CMK (cell line): ENCODE data around the gene TICAM1.
"Not testable (repeated sequence)": the region's sequence is repeated elsewhere in the genome, so short reads cannot be mapped to it uniquely, and the experiment has no call there.

Experiments
- DNase-seq: peaks from one replicate; pipeline ENCODE4 v3.0.0-alpha.2; 2010; ENCODE audit warnings: low read depth

TICAM1 gene

DNA sequence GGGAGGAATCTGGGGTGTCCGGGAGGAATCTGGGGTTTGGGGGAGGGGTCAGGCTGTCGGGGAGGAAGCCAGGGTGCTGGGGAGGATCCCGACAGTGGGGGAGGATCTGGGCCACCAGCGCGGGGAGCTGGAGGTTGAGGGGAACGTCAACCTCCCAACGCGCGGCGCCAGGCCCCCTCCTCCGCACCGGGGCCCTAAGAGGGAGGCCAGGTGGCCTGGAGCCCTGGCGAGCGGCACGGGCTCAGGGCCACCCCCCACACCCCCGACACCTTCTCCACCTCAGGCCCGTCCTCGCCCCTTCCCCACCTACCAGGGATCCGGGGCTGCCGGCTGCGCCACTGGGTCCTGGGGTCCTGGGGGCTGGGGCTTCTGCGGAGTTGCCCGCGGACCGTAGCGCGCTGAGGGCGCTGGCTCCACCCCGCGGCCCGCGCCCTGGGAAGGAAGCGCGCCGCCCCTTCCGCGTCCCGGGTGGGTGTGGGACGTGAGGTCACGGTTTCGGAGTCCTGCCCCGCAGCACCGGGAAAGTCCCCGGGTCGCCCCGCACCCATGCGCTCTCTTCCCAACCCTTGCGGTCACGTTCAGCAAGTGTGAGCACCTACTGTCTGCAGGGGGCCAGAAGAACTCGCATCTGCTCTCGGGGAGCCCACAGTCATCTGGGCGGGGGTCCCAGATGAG lies at the start of gene TICAM1:
Gene TICAM1 (minus strand): TSS at position 409 of the 675 bp plus-strand sequence. CDS start 13,335 bp downstream, outside the sequence.
- DNase-seq: peak; percentile 63

DNA sequence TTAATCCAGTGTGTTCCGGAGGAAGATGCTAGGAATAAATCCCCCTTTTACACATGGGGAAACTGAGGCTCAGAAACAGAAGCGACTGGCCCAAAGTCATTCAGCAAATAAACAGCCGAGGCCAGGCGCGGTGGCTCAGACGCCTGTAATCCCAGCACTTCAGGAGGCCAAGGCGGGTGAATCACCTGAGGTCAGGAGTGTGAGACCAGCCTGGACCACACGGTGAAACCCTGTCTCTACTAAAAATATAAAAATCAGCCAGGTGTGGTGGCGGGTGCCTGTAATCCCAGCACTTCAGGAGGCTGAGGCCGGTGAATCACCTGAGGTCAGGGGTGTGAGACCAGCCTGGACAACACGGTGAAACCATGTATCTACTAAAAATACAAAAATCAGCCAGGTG lies 47.5 kb upstream of the TICAM1 start:
- no peak for DNase-seq

DNA sequence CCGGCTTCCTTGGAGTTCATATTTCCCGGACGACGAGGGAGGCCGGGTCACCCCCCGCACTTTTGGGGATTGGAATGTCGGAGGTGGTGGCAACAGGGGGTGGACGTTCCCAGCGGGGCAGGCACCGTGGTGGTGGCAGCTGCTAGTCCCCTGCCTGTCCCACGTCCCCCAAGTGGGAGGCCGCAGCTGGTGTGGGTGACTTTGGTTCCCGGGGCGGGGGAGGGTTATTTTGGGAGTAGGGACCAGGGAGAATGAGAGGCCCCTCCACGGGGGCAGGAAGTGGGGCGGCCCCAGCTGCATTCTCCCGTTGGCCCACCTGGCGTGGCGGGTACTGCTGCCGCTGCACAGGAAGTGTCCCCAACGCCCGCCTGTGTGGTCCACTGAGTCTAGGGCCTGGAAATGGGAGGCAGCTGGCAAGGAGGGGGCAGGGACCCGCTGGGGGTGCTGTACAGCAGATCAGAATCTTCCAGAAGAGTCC lies 47.0 kb upstream of the TICAM1 start:
- DNase-seq: no peak

DNA sequence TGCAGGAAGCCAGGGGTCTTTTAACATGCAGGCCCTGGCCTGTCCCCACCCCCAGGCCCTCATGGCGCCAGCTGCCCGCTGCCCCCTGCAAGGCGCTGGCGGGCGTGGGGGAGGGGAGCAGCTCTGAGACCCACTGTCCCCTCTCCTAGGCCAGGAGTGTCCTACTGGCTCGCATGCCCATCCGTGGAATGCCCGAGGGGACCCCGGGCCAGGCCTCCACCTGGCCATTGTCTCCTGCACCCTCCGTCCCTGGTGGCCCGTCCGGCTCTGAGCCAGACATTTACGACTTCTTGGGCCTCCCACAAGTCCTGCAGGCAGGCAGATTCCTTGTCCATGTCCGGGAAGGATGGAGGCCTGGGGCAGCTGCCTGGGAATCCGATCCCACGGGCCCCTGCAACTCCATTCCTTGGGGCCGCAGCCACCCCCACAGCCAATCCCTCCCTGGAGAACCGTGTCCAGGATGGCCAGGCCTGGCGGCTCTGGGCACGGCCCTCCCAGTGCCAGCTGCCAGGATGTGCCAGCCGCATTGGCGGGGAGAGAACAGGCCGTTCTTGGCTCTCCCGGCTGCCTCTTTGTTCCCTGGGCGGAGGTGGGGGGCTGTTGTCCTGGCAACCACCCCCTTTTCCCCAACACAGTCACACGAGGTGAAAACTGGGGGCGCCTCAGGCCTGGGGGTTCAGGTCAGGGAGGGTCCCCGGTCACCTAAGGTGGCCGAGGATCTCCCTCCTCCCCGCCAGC lies 46.4 kb upstream of the TICAM1 start:
- no peak for DNase-seq

DNA sequence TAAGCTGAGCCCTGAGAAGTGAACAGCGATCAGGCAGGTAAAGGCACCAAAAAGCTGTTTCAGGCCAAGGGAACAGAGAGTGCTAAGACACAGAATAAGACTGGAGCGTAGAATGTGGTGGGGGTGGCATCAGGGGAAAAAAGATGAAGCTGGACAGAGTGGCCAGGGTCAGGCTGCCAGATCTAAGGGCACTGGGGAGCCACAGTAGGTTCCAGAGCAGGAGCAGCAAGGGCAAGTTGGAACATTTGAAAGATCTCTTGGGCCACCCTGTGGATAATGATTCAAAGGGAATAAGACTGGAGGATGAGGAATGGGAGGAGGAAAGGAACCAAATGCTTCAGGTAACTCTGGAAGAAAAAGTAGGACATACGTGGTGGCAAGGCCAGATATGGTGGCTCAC lies 42.4 kb upstream of the TICAM1 start:
- no peak for DNase-seq

DNA sequence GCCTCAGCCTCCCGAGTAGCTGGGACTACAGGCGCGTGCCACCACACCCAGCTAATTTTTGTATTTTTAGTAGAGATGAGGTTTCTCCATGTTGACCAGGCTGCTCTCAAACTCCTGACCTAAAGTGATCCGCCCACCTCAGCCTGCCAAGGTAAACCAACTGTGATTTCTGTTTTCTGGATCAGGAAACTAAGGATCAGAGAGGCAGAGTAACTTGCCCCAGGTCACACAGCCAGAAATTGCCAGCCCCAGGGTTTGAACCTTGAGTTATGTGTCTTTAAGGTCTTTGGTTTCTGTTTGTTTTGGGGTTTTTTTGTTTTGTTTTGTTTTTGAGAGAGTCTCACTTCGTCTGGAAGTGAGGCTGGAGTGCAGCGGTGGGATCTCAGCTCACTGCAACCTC lies 40.2 kb upstream of the TICAM1 start:
- no peak for DNase-seq

DNA sequence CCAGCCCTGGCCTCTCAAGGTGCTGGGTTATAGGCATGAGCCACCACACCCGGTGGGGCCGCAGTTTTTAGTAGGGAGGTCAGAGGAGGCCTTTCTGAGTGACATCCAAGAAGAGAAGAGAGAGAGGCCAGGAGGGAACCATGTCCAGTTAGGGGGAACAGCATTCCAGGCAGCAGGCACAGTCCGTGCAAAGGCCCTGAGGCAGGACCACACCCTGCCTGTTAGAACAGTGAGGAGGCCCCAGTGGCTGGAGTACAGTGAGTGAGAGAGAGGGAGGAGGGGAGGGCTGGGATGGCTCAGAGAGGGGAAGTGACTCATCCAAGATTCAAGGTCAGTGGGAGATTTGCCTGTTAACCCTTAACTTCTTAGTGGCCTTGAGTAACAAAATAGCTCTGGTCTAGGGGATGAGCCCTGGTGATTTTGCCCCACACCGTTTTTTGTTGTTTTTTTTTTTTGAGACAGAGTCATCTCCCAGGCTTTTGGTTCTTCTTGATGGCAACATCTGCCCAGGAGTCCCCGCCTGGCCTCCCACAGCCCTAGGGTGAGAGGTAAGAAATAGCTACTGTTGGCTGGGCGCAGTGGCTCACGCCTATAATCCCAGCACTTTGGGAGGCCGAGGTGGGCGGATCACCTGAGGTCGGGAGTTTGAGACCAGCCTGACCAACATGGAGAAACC lies 38.7 kb upstream of the TICAM1 start:
- DNase-seq: peak; percentile 61

DNA sequence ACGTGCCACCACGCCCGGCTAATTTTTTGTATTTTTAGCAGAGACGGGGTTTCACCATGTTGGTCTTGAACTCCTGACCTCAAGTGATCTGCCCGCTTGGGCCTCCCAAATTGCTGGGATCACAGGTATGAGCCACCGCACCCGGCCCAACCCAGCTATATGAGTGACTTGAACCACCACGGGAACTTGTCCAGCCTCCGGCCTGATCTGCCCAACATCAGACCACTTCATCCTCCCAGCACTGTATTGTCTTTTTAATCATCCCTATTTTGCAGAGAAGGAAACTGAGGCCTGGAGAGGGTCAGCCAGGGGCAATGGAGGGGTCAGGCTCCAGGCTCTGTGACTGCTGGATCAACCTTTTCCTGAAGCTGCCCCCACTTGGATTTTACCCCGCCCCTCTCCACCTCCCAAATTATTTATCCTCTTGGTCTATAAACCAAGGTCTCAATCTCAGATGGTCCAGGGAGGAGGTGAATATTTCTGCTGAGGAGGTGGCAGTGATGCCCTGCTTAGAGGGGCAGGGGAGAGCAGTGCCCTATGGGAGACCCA lies 36.8 kb upstream of the TICAM1 start:
- DNase-seq: no peak

DNA sequence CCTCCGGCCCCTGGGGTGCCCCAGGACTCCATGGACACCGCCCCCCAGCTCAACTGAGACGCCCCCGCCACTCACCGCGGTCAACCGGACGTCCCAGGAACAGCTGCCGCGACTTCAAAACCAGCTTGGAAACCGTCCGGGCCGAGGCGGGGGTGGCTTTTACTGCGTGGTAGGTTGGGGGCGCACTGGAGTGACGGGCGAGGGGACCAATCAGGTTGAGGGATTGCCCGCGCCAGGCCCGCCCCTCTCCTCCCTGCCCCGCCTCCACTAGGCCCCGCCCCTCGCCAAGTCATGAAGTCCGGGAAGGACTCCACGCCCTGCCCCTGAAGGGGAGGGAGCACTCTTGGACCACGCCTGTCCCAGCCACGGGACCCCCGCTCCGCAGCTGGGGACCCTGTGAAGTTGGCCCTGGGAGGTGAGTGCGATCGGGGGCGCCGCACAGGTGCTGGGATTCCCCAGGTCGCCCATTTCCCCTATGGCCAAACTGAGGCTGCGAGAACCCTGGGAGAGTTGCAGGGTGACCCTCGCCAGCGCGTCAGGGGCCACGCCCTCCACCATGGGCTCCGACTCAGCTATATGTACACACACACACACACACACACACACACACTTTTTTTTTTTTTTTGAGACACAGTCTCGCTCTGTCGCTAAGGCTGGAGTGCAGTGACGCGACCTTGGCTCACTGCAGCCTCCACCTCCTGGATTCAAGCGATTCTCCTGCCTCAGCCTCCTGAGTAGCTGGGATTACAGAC lies 36.2 kb upstream of the TICAM1 start, which contains the start of gene PLIN3:
Gene PLIN3 (minus strand): TSS at position 134 of the 752 bp plus-strand sequence. CDS start 6,273 bp downstream, outside the sequence.
- peak; percentile 93 for DNase-seq

DNA sequence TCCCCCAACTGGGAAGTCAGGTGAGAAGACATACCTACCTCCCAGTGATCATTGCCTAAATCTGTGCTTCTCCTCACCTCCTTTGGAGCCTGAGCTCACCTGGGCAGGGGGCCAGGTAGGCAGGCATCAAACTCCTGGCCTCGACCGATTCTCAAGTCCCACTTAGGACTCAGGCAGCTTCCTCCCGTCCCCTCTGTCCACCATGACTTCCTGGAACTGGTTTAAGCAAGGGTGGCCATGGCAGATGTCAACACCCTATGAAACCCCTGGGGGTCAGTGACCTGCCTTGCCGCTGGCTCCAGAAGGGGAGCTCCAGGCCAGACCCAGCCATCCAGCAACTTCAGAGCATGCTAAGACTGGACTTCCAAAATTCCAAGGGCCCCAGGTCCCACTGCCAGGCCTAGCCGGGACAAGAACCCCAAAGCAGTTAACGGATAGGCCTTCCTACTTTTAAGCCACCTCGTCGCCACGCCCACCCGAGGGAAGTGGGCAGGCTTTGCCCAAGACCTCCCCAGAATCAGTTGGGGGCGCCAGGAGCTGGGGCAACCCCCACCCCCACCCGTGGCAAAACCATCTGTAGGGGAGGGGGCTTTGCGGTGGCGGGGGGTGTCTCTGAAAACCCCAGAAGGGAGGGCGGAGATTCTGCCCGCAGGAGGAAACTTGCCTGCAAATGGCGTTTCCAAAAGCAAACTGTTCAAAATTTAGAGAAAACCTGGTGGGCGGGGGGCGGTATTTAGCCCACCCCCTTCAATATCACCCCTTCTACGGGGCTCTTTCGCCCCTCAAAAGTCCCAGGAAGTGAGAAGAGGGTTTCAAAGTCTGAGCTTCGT lies 35.3 kb upstream of the TICAM1 start:
- DNase-seq: peak; percentile 78

DNA sequence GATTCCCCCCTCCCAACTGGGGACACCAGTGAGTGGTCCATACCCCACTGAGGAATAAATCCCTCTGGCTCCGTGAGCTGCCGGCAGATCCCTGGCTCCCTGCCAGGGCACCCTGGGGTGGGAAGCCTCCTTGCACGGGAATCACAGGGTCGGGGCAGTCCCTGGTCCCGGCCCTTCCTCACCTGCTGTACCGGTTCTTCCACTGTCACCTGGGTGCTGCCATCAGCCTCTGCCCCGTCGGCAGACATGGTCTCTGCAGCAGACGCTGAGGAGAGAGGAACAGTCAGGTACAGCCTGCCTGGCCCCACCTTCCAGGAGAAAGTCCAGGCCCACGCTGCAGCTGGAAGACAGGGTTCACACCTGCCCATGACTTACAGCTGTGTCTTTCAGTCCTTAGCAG lies 29.6 kb upstream of the TICAM1 start:
- no peak for DNase-seq

DNA sequence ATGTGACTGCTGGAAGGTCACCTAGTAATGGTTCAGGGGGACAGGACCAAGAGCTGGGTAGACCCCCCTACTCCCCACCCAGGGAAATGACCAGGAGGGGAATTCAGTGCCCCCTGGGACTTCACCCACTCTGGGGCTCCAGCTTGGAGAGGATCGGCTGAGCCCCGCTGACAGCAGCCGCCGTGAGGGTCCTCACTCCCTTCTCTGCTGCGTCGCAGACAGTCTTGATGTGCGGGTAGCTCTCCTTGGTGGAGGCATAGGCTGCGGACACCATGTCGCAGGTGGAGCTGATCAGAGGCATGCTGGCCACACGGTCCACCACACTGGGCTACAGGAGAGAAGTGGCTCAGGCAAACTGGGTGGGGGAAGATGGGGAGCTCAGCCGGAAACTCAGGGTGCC lies 28.2 kb upstream of the TICAM1 start:
- DNase-seq: no peak

DNA sequence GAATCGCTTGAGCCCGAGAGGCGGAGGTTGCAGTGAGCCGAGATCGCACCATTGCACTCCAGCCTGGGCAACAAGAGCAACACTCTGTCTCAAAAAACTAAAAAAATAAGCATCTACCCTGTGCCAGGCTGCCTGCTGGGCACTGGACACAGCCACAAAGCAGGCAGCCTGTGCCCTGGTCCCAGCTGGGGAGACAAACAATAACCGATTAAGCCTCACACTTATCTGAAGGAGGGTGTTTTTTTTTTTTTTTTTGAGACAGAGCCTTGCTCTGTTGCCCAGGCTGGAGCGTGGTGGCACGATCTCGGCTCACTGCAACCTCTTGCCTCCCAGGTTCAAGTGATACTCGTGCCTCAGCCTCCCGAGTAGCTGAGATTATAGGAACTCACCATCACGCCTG lies 25.0 kb upstream of the TICAM1 start:
- DNase-seq: not testable (repeated sequence)

DNA sequence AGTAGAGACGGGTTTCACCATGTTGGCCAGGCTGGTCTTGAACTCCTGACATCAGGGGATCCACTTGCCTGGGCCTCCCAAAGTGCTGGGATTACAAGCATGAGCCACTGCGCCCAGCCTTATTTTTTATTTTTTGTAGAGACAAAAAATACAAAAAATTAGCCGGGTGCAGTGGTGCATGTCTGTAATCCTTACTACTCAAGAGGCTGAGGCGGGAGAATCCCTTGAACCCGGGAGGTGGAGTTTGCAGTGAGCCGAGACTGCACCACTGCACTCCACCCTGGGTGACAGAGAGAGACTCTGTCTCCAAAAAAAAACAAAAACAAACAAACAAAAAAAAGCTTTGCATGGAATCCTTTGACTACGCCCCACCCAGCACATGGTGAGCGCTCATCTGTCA lies 22.0 kb upstream of the TICAM1 start:
- not testable (repeated sequence) for DNase-seq

DNA sequence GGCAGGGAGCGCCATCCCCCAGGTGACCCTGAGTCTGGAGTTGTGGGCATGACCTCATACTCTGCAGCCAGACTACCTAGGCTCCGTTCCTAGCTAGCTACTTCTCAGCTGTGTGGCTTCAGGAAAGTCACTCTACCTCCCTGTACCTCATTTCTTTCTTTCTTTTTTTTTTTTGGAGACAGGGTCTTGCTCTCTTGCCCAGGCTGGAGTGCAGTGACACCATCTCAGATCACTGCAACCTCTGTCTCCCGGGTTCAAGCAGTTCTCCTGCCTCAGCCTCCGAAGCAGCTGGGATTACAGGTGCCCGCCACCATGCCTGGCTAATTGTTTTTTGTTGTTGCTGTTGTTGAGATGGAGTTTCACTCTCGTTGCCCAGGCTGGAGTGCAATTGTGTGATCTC lies 21.0 kb upstream of the TICAM1 start:
- DNase-seq: no peak

DNA sequence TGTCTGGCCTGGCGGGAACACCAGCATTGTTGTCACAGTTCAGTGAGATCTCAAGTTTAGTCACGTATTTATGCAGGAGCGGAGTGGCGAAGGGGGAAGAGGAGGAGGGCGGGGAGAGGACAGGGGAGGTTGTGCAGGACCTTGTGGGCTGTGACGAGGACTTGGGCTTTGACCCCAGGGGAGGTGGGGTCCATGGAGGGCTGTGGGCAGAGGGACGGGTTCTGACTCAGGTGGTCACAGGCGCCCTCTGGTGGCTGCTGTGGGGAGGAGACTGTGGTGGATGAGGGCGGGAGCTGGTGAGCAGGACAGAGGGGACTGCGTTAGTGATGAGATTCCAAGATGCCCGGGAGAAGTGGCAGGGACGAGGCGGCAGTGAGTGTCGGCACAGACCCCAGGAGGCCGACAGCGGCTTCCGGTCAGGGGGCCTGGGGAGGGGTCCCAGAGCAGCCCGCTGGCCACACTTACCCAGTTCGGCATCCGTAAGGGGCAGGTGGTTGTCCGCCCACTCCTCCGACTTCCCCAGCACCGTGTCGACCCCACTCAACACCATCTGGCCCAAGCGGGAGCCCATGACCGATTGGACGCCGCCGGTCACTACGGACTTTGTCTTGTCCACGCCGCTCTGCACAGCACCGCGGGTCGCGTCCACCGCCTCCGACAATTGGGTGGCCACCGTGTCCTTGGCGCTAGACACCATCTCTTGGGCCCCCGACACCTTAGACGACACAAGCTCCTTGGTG lies 20.2 kb upstream of the TICAM1 start:
- peak; percentile 56 for DNase-seq

DNA sequence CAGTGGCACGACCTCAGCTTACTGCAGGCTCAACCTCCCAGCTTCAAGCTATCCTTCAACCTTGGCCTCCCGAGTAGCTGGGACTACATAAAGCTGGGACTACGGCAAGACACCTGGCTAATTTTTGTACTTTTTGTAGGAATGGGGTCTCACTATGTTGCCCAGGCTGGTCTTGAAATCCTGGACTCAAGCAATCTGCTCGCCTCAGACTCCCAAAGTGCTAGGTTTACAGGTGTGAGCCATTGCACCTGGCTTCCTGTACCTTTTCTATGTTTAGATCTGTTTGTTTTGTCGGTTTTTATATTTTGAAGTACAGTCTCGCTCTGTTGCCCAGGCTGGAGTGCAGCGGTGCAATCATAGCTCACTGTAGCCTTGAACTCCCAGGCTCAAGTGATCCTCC lies 17.5 kb upstream of the TICAM1 start:
- DNase-seq: no peak

DNA sequence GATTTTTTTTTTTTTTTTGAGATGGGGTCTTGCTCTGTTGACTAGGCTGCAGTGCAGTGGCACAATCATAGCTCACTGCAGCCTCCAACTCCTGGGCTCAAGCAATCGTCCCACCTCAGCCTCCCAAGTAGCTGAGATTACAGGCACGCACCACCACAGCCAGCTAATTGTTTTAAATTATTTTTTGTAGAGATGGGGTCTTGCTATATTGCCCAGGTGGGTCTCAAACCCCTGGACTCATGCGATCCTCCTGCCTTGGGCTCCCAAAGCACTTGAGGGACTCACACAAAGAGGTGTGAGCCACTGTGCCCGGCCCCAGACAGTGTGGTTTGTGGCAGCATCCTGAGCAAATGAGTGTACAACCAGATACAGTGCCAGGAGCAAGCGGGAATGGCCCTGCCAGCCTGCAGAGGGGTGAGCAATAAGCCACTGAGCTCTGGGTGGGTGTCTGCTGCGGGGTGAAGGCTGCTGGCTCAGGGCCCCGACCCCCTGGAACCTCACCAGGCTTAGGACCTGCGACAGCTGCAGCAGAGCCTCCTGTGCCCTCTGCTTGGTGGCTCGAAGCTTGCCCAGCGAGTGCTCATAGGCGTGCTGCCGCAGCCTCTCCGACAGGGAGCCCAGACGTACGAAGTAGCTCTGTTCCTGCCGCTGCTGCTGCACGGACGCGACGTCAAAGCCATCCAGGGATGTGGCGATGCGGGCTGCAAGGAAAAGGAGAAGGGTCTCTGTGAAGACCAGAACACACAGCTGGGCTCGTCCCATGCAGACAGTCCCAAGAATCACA lies 15.9 kb upstream of the TICAM1 start:
- DNase-seq: no peak

DNA sequence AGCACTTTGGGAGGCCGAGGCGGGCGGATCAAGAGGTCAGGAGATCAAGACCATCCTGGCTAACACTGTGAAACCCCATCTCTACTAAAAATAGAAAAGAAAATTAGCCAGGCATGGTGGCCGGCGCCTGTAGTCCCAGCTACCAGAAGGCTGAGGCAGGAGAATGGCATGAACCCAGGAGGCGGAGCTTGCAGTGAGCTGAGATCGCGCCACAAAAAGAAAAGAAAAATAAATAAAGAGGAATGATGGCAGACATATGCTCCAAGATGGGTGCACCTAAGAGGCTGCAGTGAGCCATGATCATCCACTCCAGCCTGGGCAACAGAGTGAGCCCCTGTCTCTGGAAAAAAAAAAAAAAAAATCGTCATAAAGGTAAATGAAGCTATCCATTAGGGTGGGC lies 14.5 kb upstream of the TICAM1 start:
- not testable (repeated sequence) for DNase-seq
